HepG2 (cell line): ENCODE results near the gene USE1. TPM values are rescaled to one million over a fixed set of nuclear protein-coding genes. Genes with fewer than 3 reads are reported as not detected.
A peak's percentile ranks its signal among the peaks of the same experiment; 100 is the strongest.

Source experiments
- AKAP8 ChIP-seq: sonication (generic); formaldehyde crosslinking; IDR thresholded peaks from 2 replicates; pipeline ENCODE4 v1.5.1; 2020; ENCODE audit warnings: mild to moderate bottlenecking, missing genetic modification reagents
- CREB3 ChIP-seq: sonication (generic); formaldehyde crosslinking; IDR thresholded peaks from 2 replicates; pipeline ENCODE4 v1.5.0; 2020; ENCODE audit warnings: missing genetic modification reagents
- GLMP ChIP-seq: sonication (generic); formaldehyde crosslinking; IDR thresholded peaks from 2 replicates; pipeline ENCODE4 v1.9.0; 2021; ENCODE audit warnings: missing genetic modification reagents, mild to moderate bottlenecking, borderline replicate concordance
- GTF3A ChIP-seq: sonication (generic); formaldehyde crosslinking; conservative IDR thresholded peaks from 2 replicates; pipeline ENCODE4 v1.4.0; 2020; ENCODE audit warnings: mild to moderate bottlenecking, missing genetic modification reagents
- HNF4A ChIP-seq: sonication (generic); formaldehyde crosslinking; IDR thresholded peaks from 2 replicates; pipeline ENCODE4 v1.4.0; 2020; ENCODE audit warnings: missing genetic modification reagents
- HNRNPH1 ChIP-seq: fragments of 200-400 bp; formaldehyde crosslinking; optimal IDR thresholded peaks from 2 replicates; pipeline ENCODE3; 2017; ENCODE audit warnings: mild to moderate bottlenecking, low read depth, low read length
- HNRNPL ChIP-seq: fragments of 200-400 bp; formaldehyde crosslinking; IDR thresholded peaks from 2 replicates; pipeline ENCODE4 v1.6.1; 2017; ENCODE audit warnings: mild to moderate bottlenecking, low read depth, low read length
- NFE2L1 ChIP-seq: sonication (generic); formaldehyde crosslinking; IDR thresholded peaks from 2 replicates; pipeline ENCODE4 v1.4.0; 2020; ENCODE audit warnings: missing genetic modification reagents, mild to moderate bottlenecking, borderline replicate concordance
- PHB2 ChIP-seq: fragments of 450-650 bp; IDR thresholded peaks from 2 replicates; pipeline ENCODE4 v1.6.1; 2018; ENCODE audit not compliant: partially characterized antibody
- PHF21A ChIP-seq: sonication (generic); formaldehyde crosslinking; IDR thresholded peaks from 2 replicates; pipeline ENCODE4 v1.5.0; 2020; ENCODE audit warnings: mild to moderate bottlenecking, missing genetic modification reagents
- RNF2 ChIP-seq: fragments of 450-650 bp; conservative IDR thresholded peaks from 2 replicates; pipeline ENCODE4 v1.6.1; 2016; ENCODE audit warnings: low read depth
- RORA ChIP-seq: sonication (generic); formaldehyde crosslinking; IDR thresholded peaks from 2 replicates; pipeline ENCODE4 v1.5.0; 2020; ENCODE audit warnings: mild to moderate bottlenecking, missing genetic modification reagents, moderate library complexity
- SMYD3 ChIP-seq: sonication (generic); formaldehyde crosslinking; IDR thresholded peaks from 2 replicates; pipeline ENCODE4 v1.8.1; 2023; ENCODE audit warnings: mild to moderate bottlenecking, missing genetic modification reagents
- THAP11 ChIP-seq: IDR thresholded peaks from 2 replicates; pipeline ENCODE4 v1.6.1; 2016; ENCODE audit warnings: missing biosample characterization, missing genetic modification reagents
- UBTF ChIP-seq: sonication (generic); formaldehyde crosslinking; IDR thresholded peaks from 2 replicates; pipeline ENCODE4 v1.4.0; 2020; ENCODE audit warnings: mild to moderate bottlenecking, missing genetic modification reagents
- ZFX ChIP-seq: sonication (generic); formaldehyde crosslinking; IDR thresholded peaks from 2 replicates; pipeline ENCODE4 v1.4.0; 2020; ENCODE audit warnings: mild to moderate bottlenecking, low read depth, missing genetic modification reagents, moderate library complexity
- ZNF20 ChIP-seq: sonication (generic); formaldehyde crosslinking; IDR thresholded peaks from 2 replicates; pipeline ENCODE4 v1.4.0; 2020; ENCODE audit warnings: mild to moderate bottlenecking, moderate library complexity, missing genetic modification reagents
- ZNF468 ChIP-seq: sonication (generic); formaldehyde crosslinking; IDR thresholded peaks from 2 replicates; pipeline ENCODE4 v1.8.0; 2022; ENCODE audit warnings: mild to moderate bottlenecking, moderate library complexity, missing genetic modification reagents
- ZNF570 ChIP-seq: sonication (generic); formaldehyde crosslinking; IDR thresholded peaks from 2 replicates; pipeline ENCODE4 v1.4.0; 2020; ENCODE audit warnings: mild to moderate bottlenecking, missing genetic modification reagents, borderline replicate concordance
- ZSCAN29 ChIP-seq: sonication (generic); formaldehyde crosslinking; conservative IDR thresholded peaks from 2 replicates; pipeline ENCODE4 v1.4.0; 2020; ENCODE audit warnings: mild to moderate bottlenecking, missing genetic modification reagents
- polyA plus RNA-seq, 8 experiments: library from polyadenylated mRNA; depleted of rRNA in 3 of 8; stranded (reverse) in 7 of 8; unstranded in 1 of 8; fragments of >200 nt; fragmentation: Illumina TruSeq in 4 of 8; extraction: Trizol in 4 of 8; gene quantifications; 2 replicates each; pipeline versions ENCODE4 v1.2.1 to v1.2.3, GENCODE V29; 2011 to 2016; ENCODE audit warnings: low read depth in 4 of 8, missing spikeins in 1 of 8, mixed read lengths in 1 of 8; ENCODE audit not compliant: insufficient read depth in 1 of 8
- total RNA-seq, 5 experiments: library from RNA; depleted of rRNA; stranded (reverse); fragments of >200 nt; fragmentation: Illumina TruSeq; extraction: Trizol; gene quantifications; 2 replicates each; pipeline ENCODE4 v1.2.3, GENCODE V29; 2016; ENCODE audit warnings: low read depth in 1 of 5
- TF ChIP-seq, protein P1 (sequence below): IDR thresholded peaks from 2 replicates; pipeline ENCODE4 v1.6.1; 2016; ENCODE audit warnings: missing biosample characterization, missing genetic modification reagents, low read depth
- TF ChIP-seq, protein P2 (sequence below): sonication (generic); formaldehyde crosslinking; IDR thresholded peaks from 2 replicates; pipeline ENCODE4 v1.5.0; 2020; ENCODE audit warnings: mild to moderate bottlenecking, missing genetic modification reagents

USE1 gene
- total and polyA plus RNA-seq, 2 of the 13 experiments (the other 11 are each of a cell fraction or from before 2014, with no cell fraction given) = 9.9 to 17.6 TPM

- TF ChIP-seq GLMP (CRISPR knock-in tag) = no peak
- TF ChIP-seq RORA (CRISPR knock-in tag) = no peak
- TF ChIP-seq RNF2 = no peak
- TF ChIP-seq SMYD3 (CRISPR knock-in tag) = 0 out of 2 replicates have a peak, but pooled peaks have one; percentile 12
- no peak for TF ChIP-seq CREB3
- no peak for TF ChIP-seq PHB2
- no peak for TF ChIP-seq AKAP8 (CRISPR knock-in tag)
- TF ChIP-seq ZNF20 = no peak
- TF ChIP-seq ZSCAN29 = no peak
- TF ChIP-seq ZNF468 (CRISPR knock-in tag) = no peak
- TF ChIP-seq HNRNPL = no peak; the same call in 1 of the 2 replicates
- TF ChIP-seq HNRNPH1 = no peak
- TF ChIP-seq, protein P1, sequence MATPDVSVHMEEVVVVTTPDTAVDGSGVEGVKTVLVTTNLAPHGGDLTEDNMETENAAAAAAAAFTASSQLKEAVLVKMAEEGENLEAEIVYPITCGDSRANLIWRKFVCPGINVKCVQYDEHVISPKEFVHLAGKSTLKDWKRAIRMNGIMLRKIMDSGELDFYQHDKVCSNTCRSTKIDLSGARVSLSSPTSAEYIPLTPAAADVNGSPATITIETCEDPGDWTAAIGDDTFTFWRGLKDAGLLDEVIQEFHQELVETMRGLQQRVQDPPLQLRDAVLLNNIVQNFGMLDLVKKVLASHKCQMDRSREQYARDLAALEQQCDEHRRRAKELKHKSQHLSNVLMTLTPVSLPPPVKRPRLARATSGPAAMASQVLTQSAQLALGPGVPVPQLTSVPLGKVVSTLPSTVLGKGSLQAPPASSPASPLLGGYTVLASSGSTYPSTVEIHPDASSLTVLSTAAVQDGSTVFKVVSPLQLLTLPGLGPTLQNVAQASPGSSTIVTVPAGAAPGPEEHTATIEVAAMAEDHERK (CRISPR knock-in tag) = no peak
- TF ChIP-seq HNF4A = peak; percentile 59
- no peak; the same call in 1 of the 2 replicates for TF ChIP-seq THAP11
- peak; percentile 15; the same call in 1 of the 2 replicates for TF ChIP-seq PHF21A (CRISPR knock-in tag)
- TF ChIP-seq NFE2L1 (CRISPR knock-in tag) = no peak
- peak; percentile 42; the same call in 1 of the 2 replicates for TF ChIP-seq UBTF (CRISPR knock-in tag)
- peak; percentile 60; the same call in 1 of the 2 replicates for TF ChIP-seq ZFX (CRISPR knock-in tag)
- TF ChIP-seq ZNF570 (CRISPR knock-in tag) = no peak
- TF ChIP-seq, protein P2, sequence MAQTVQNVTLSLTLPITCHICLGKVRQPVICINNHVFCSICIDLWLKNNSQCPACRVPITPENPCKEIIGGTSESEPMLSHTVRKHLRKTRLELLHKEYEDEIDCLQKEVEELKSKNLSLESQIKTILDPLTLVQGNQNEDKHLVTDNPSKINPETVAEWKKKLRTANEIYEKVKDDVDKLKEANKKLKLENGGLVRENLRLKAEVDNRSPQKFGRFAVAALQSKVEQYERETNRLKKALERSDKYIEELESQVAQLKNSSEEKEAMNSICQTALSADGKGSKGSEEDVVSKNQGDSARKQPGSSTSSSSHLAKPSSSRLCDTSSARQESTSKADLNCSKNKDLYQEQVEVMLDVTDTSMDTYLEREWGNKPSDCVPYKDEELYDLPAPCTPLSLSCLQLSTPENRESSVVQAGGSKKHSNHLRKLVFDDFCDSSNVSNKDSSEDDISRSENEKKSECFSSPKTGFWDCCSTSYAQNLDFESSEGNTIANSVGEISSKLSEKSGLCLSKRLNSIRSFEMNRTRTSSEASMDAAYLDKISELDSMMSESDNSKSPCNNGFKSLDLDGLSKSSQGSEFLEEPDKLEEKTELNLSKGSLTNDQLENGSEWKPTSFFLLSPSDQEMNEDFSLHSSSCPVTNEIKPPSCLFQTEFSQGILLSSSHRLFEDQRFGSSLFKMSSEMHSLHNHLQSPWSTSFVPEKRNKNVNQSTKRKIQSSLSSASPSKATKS (CRISPR knock-in tag) = no peak
- TF ChIP-seq GTF3A (CRISPR knock-in tag) = no peak
Measured at GRCh38 chr19:17246681-17247425, 31.7 kb downstream of the USE1 start (continued).
